Calu3 (cell line): ENCODE measurements around the gene SMARCE1. TPM values are rescaled to one million over a fixed set of nuclear protein-coding genes. Genes with fewer than 3 reads are reported as not detected.

Experiments
- BruUV-seq: library from RNA; stranded (reverse); fragments of 400-500 nt; replicated peaks from 2 replicates; lab custom pipeline; 2021; lab: Mats Ljungman, UMichigan
- CTCF ChIA-PET: fragments of 300-600 bp; sonication (Branson Sonifier 250); formaldehyde crosslinking; loops from one replicate; lab custom pipeline; 2022; ENCODE audit warnings: antibody characterized with exemption; lab: Charles Lee
- DNase-seq: peaks from one replicate; pipeline ENCODE4 v3.0.0; 2022
- H3K27ac Mint-ChIP-seq: one replicate; pipeline ENCODE4 v1.8.0; 2022; ENCODE audit warnings: mixed read lengths; ENCODE audit not compliant: unreplicated experiment
- H3K27me3 Mint-ChIP-seq: one replicate; pipeline ENCODE4 v1.8.0; 2022; ENCODE audit warnings: mixed read lengths; ENCODE audit not compliant: unreplicated experiment
- H3K36me3 Mint-ChIP-seq: one replicate; pipeline ENCODE4 v1.8.0; 2022; ENCODE audit warnings: mild to moderate bottlenecking, moderate library complexity, mixed read lengths; ENCODE audit not compliant: insufficient read depth, unreplicated experiment
- H3K4me1 Mint-ChIP-seq: one replicate; pipeline ENCODE4 v1.8.0; 2022; ENCODE audit warnings: mild to moderate bottlenecking, low read depth, mixed read lengths; ENCODE audit not compliant: unreplicated experiment
- H3K4me3 Mint-ChIP-seq: one replicate; pipeline ENCODE4 v1.8.0; 2022; ENCODE audit warnings: mild to moderate bottlenecking, low read depth, moderate library complexity, mixed read lengths; ENCODE audit not compliant: unreplicated experiment
- H3K9me3 Mint-ChIP-seq: one replicate; pipeline ENCODE4 v1.8.0; 2022; ENCODE audit warnings: low read depth, mixed read lengths; ENCODE audit not compliant: unreplicated experiment
- CTCF ChIP-seq: fragments of 200-600 bp; IDR thresholded peaks from one replicate; pipeline ENCODE4 v1.8.0; 2022; ENCODE audit warnings: antibody characterized with exemption; ENCODE audit not compliant: unreplicated experiment
- intact Hi-C: fragments of 100-400 bp; cut with micrococcal nuclease; formaldehyde crosslinking; loops from one replicate; pipeline ENCODE4 v1.10.0; 2022; ENCODE audit not compliant: unreplicated experiment
- total RNA-seq: library from RNA; stranded (reverse); gene quantifications from 2 replicates; pipeline ENCODE4 v1.2.3, GENCODE V29; 2022

SMARCE1 gene
- total RNA-seq, 1 experiment from 2014 or later = 768 TPM

GRCh38 chr17:40680998-40681397 is 33.4 kb upstream of the SMARCE1 start:
- intact Hi-C loops = no loop called here
- peaks cover 6% of the 10 kb centered on the region for H3K4me1 Mint-ChIP-seq
- BruUV-seq = no TSS peak
- H3K27ac Mint-ChIP-seq = no peak overlapping the region
- no peak overlapping the region for H3K4me3 Mint-ChIP-seq
- TF ChIP-seq CTCF = no peak
- DNase-seq = no peak
- no peaks in the 10 kb centered on the region for H3K9me3 Mint-ChIP-seq
- CTCF ChIA-PET = interaction anchor here (0.9 to 11.9 kb wide), 18 partner anchors 8 to 221 kb away, joined by 3 to 145 read pairs (median 4); partner anchors contain the start of genes KRT222 and TNS4
- peaks cover 66% of the 10 kb centered on the region for H3K27me3 Mint-ChIP-seq
- H3K36me3 Mint-ChIP-seq = no peaks in the 10 kb centered on the region

GRCh38 chr17:40679523-40679907 is 31.9 kb upstream of the SMARCE1 start:
- no peak for TF ChIP-seq CTCF
- CTCF ChIA-PET = interaction anchor here (0.6 to 11.9 kb wide), 23 partner anchors 9 to 219 kb away, joined by 3 to 145 read pairs (median 4); partner anchors contain the start of gene KRT222
- no peak for DNase-seq

GRCh38 chr17:40678902-40679522 is 31.4 kb upstream of the SMARCE1 start:
- DNase-seq = no peak
- Mint-ChIP-seq H3K36me3 (no peaks in the 10 kb centered on the region), H3K27ac (no peak overlapping the region), H3K27me3 (peaks cover 85% of the 10 kb centered on the region), H3K4me3 (no peak overlapping the region), H3K9me3 (no peaks in the 10 kb centered on the region), H3K4me1 (peaks cover 6% of the 10 kb centered on the region)
- TF ChIP-seq CTCF = no peak
- CTCF ChIA-PET = interaction anchor here (0.6 to 11.9 kb wide), 21 partner anchors 8 to 219 kb away, joined by 3 to 145 read pairs (median 4); partner anchors contain the start of gene SMARCE1
- intact Hi-C loops = loop anchor here (10.0 kb wide), 1 partner anchor 774 kb away; no protein-coding TSS in a partner anchor
- BruUV-seq = no TSS peak

More at GRCh38 chr17:40679523-40679907, 31.9 kb upstream of the SMARCE1 start:
- Mint-ChIP-seq H3K9me3 (no peaks in the 10 kb centered on the region), H3K4me1 (peaks cover 6% of the 10 kb centered on the region), H3K36me3 (no peaks in the 10 kb centered on the region), H3K27ac (no peak overlapping the region), H3K4me3 (no peak overlapping the region), H3K27me3 (peaks cover 80% of the 10 kb centered on the region)
- BruUV-seq = no TSS peak
- intact Hi-C loops = loop anchor here (10.0 kb wide), 1 partner anchor 775 kb away; no protein-coding TSS in a partner anchor

- no peak overlapping the region for H3K4me3 Mint-ChIP-seq
- no peak for TF ChIP-seq CTCF
- DNase-seq = no peak
- intact Hi-C loops = loop anchor here (10.0 kb wide), 1 partner anchor 771 kb away; no protein-coding TSS in a partner anchor
- no peak overlapping the region for H3K27ac Mint-ChIP-seq
- no peaks in the 10 kb centered on the region for H3K9me3 Mint-ChIP-seq
- H3K27me3 Mint-ChIP-seq = peaks cover 86% of the 10 kb centered on the region
- CTCF ChIA-PET = interaction anchor here (1.0 to 11.9 kb wide), 6 partner anchors 8 to 56 kb away, joined by 3 to 145 read pairs (median 8); partner anchors contain the start of gene KRT24
- peaks cover 6% of the 10 kb centered on the region for H3K4me1 Mint-ChIP-seq
- H3K36me3 Mint-ChIP-seq = no peaks in the 10 kb centered on the region
- no TSS peak for BruUV-seq
Measured at GRCh38 chr17:40675905-40676304, 28.3 kb upstream of the SMARCE1 start.
